ENCODE results near the gene CCDC186.

DNA sequence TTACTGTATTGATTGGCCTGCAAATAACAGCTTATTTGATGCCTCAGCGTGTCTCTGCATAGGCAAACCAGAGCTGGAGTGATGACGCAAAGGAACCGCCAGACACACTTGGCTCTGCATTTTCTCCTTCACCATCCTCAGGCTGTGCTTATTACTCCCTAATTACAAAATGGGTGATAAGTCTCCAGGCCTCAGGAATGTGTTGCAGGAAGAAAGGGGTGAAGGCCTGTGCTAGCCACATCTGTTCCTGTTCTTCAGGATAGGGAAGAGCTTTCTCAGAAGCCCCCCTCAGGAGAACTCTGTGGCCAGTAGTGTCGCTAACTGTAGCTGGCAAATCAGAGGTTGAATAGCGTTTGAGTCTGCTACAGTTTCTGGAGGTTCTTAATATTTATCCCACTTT is 10.3 kb upstream of the CCDC186 start:
- TF ChIP-seq, protein P1, sequence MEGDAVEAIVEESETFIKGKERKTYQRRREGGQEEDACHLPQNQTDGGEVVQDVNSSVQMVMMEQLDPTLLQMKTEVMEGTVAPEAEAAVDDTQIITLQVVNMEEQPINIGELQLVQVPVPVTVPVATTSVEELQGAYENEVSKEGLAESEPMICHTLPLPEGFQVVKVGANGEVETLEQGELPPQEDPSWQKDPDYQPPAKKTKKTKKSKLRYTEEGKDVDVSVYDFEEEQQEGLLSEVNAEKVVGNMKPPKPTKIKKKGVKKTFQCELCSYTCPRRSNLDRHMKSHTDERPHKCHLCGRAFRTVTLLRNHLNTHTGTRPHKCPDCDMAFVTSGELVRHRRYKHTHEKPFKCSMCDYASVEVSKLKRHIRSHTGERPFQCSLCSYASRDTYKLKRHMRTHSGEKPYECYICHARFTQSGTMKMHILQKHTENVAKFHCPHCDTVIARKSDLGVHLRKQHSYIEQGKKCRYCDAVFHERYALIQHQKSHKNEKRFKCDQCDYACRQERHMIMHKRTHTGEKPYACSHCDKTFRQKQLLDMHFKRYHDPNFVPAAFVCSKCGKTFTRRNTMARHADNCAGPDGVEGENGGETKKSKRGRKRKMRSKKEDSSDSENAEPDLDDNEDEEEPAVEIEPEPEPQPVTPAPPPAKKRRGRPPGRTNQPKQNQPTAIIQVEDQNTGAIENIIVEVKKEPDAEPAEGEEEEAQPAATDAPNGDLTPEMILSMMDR (IDR thresholded peaks at IDR 0.05 in 2 of 3, conservative IDR thresholded peaks at IDR 0.05 in 1 of 3; ENCODE audit: borderline replicate concordance in 1 of 3, insufficient read depth in 1 of 3, low read depth in 2 of 3, low read length in 2 of 3): no peak
- TF ChIP-seq TCF7L2 (IDR thresholded peaks at IDR 0.05; ENCODE audit: borderline replicate concordance, extremely low read depth, insufficient read depth, insufficient read length) (no peak), SIN3A (IDR thresholded peaks at IDR 0.05; ENCODE audit: low read depth) (no peak), EZH2 (IDR thresholded peaks at IDR 0.05) (no peak), SRF (IDR thresholded peaks at IDR 0.05; ENCODE audit: low read depth) (no peak), YY1 (IDR thresholded peaks at IDR 0.05; ENCODE audit: extremely low read depth, insufficient replicate concordance, low read depth, low read length) (no peak), ZNF274 (IDR thresholded peaks at IDR 0.05; ENCODE audit: low read depth, low read length) (no peak), POLR2AphosphoS5 (IDR thresholded peaks at IDR 0.05; ENCODE audit: low read depth, low read length) (no peak), POLR2A (IDR thresholded peaks at IDR 0.05; ENCODE audit: borderline replicate concordance, extremely low read depth, insufficient read depth, insufficient read length) (no peak)
- TF ChIP-seq, protein P2, sequence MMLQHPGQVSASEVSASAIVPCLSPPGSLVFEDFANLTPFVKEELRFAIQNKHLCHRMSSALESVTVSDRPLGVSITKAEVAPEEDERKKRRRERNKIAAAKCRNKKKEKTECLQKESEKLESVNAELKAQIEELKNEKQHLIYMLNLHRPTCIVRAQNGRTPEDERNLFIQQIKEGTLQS (IDR thresholded peaks at IDR 0.05): no peak
